ENCODE results near the gene HRG.
"Not testable (repeated sequence)": the region's sequence is repeated elsewhere in the genome, so short reads cannot be mapped to it uniquely, and the experiment has no call there.

Gene HRG

GRCh38 chr3:186665625-186666188 lies at the start of gene HRG:
HRG (plus strand) TSS chr3:186666014; CDS start chr3:186666032, 18 bp downstream.
- DNase-seq (ENCODE audit: low read depth in 2 of 2) = no peak

- DNase-seq (ENCODE audit: low read depth in 2 of 2) = no peak
Measured at GRCh38 chr3:186616299-186616617, 49.6 kb upstream of the HRG start.

- peak; percentile 55 to 61 for DNase-seq (ENCODE audit: low read depth in 2 of 2)
Measured at GRCh38 chr3:186617036-186617946, 48.5 kb upstream of the HRG start.

- DNase-seq (ENCODE audit: low read depth in 2 of 2) = no peak
Measured at GRCh38 chr3:186618318-186618938, 47.4 kb upstream of the HRG start.

GRCh38 chr3:186619787-186620212 lies 46.0 kb upstream of the HRG start:
- DNase-seq (ENCODE audit: low read depth in 2 of 2) = no peak

GRCh38 chr3:186620213-186621092 lies 45.4 kb upstream of the HRG start:
- DNase-seq (ENCODE audit: low read depth in 2 of 2) = no peak

- DNase-seq (ENCODE audit: low read depth in 2 of 2) = no peak
Measured at GRCh38 chr3:186621894-186622650, 43.7 kb upstream of the HRG start.

GRCh38 chr3:186622651-186623310 lies 43.0 kb upstream of the HRG start:
- DNase-seq (ENCODE audit: low read depth in 2 of 2) = no peak

GRCh38 chr3:186624598-186624997 lies 41.2 kb upstream of the HRG start:
- DNase-seq (ENCODE audit: low read depth in 2 of 2) = no peak

GRCh38 chr3:186625600-186626042 lies 40.2 kb upstream of the HRG start:
- DNase-seq (ENCODE audit: low read depth in 2 of 2) = no peak

GRCh38 chr3:186626254-186626847 lies 39.5 kb upstream of the HRG start:
- no peak for DNase-seq (ENCODE audit: low read depth in 2 of 2)

- DNase-seq (ENCODE audit: low read depth in 2 of 2) = no peak
Measured at GRCh38 chr3:186627852-186628414, 37.9 kb upstream of the HRG start.

- DNase-seq (ENCODE audit: low read depth in 2 of 2) = no peak
Measured at GRCh38 chr3:186628756-186629155, 37.1 kb upstream of the HRG start.

- DNase-seq (ENCODE audit: low read depth in 2 of 2) = no peak
Measured at GRCh38 chr3:186630950-186631641, 34.7 kb upstream of the HRG start.

GRCh38 chr3:186633481-186633880 lies 32.3 kb upstream of the HRG start:
- DNase-seq (ENCODE audit: low read depth in 2 of 2) = no peak

GRCh38 chr3:186634207-186634606 lies 31.6 kb upstream of the HRG start:
- not testable (repeated sequence) for DNase-seq (ENCODE audit: low read depth in 2 of 2)

GRCh38 chr3:186635532-186635931 lies 30.3 kb upstream of the HRG start:
- DNase-seq (ENCODE audit: low read depth in 2 of 2) = no peak

- DNase-seq (ENCODE audit: low read depth in 2 of 2) = no peak
Measured at GRCh38 chr3:186636536-186636935, 29.3 kb upstream of the HRG start.

- no peak for DNase-seq (ENCODE audit: low read depth in 2 of 2)
Measured at GRCh38 chr3:186637686-186638085, 28.1 kb upstream of the HRG start.

Data from stimulated activated CD8-positive, alpha-beta memory T cell treated with anti-CD3 and anti-CD28 coated beads, Interleukin-15, amount 100 ng/mL, for 4 hours (primary cell).